Measurements from ENCODE around the gene WDCP.

WDCP gene

GRCh38 chr2:24075915-24076848 lies 29.0 kb upstream of the WDCP start, which contains the start of gene SF3B6:
SF3B6 (minus strand) TSS chr2:24076326; CDS start chr2:24076229, 97 bp downstream.
- no peaks in the 10 kb centered on the region for H3K27me3 ChIP-seq
- H3K9me3 ChIP-seq (replicated peaks in 1 of 11): no peaks in the 10 kb centered on the region
- H4K20me1 ChIP-seq: peaks cover 0 to 59% (median 17%) of the 10 kb centered on the region in 11 experiments; a peak in 15 of 22 replicates
- peak within 1 kb of the TSS; percentile 71 to 91 (median 83) for H3K27ac ChIP-seq
- peak within 1 kb of the TSS; percentile 81 to 94 (median 91) for H3K9ac ChIP-seq
- H3K4me3 ChIP-seq: peak within 1 kb of the TSS; percentile 73 to 100 (median 87)
- H3K4me2 ChIP-seq: peak within 1 kb of the TSS; percentile 90 to 98 (median 94)
- no peak for TF ChIP-seq Cebpa-rat (IDR thresholded peaks at IDR 0.05)
- peaks cover 31 to 57% (median 43%) of the 10 kb centered on the region in 11 experiments for H3K36me3 ChIP-seq
- H3K4me1 ChIP-seq: peaks cover 24 to 43% (median 29%) of the 10 kb centered on the region in 10 experiments

DNA sequence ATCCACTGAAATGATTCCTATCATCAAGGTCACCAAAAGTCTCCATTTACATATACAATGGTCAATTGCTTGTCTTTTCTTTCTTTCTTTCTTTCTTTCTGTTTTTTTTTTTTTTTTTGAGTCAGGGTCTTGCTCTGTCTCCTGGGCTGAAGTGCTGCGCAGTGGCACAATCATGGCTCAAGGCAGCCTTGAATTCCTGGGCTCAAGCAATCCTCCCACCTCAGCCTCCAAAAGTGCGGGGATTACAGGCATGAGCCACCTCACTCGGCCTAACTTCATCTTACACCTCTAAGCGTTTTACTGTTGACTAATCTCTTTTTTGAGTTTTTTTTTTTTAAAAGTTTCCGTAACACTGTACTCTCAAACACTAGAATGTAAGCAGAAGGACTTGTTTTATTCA lies 28.1 kb upstream of the WDCP start:
- Histone ChIP-seq H3K27me3 (no peaks in the 10 kb centered on the region), H3K4me2 (peak overlapping the region; percentile 76 to 97 (median 89)), H3K4me1 (peaks cover 24 to 38% (median 29%) of the 10 kb centered on the region in 10 experiments), H3K36me3 (peaks cover 36 to 59% (median 48%) of the 10 kb centered on the region in 11 experiments), H3K9me3 (replicated peaks in 1 of 11) (no peaks in the 10 kb centered on the region), H3K27ac (peak overlapping the region in 10 of 11 experiments; percentile 71 to 91 (median 84); a peak in 18 of 22 replicates), H3K4me3 (peak overlapping the region; percentile 73 to 100 (median 87)), H3K9ac (peak overlapping the region; percentile 81 to 94 (median 91)), H4K20me1 (peaks cover 4 to 68% (median 21%) of the 10 kb centered on the region in 11 experiments; a peak in 16 of 22 replicates)
- no peak for TF ChIP-seq Cebpa-rat (IDR thresholded peaks at IDR 0.05)

- peaks cover 11 to 78% (median 33%) of the 10 kb centered on the region in 11 experiments; a peak in 16 of 22 replicates for H4K20me1 ChIP-seq
- no peak overlapping the region for H3K4me3 ChIP-seq
- H3K4me2 ChIP-seq: no peak overlapping the region
- no peak overlapping the region; a peak in 1 of 22 replicates for H3K9ac ChIP-seq
- H3K9me3 ChIP-seq (replicated peaks in 1 of 11): no peaks in the 10 kb centered on the region
- H3K4me1 ChIP-seq: peaks cover 26 to 37% (median 32%) of the 10 kb centered on the region in 10 experiments
- H3K27ac ChIP-seq: no peak overlapping the region
- H3K27me3 ChIP-seq: no peaks in the 10 kb centered on the region
- no peak for TF ChIP-seq Cebpa-rat (IDR thresholded peaks at IDR 0.05)
- H3K36me3 ChIP-seq: peaks cover 46 to 60% (median 57%) of the 10 kb centered on the region in 11 experiments
Measured at GRCh38 chr2:24073816-24074215, 26.6 kb upstream of the WDCP start.

DNA sequence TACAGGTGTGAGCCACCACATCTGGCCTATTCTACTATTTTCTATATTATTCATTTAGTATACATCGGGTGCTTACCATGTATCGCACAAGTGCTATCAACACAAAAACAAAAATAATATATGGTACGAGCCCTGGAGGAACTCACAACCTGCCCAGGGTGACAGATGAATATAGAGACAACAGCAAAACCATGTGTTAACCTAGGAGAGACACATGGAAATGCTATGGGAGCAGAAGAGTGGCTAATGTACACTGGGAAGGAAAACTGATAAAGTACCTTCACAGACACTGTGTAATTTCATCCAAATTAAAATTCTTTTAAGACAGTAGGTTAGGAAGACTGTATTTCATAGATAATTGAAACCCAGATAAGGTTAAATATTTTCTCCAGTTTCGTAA lies 25.1 kb upstream of the WDCP start:
- peaks cover 13 to 24% (median 20%) of the 10 kb centered on the region in 10 experiments for H3K4me1 ChIP-seq
- H3K4me3 ChIP-seq: no peak overlapping the region
- no peak overlapping the region for H3K4me2 ChIP-seq
- H3K36me3 ChIP-seq: peaks cover 61 to 75% (median 72%) of the 10 kb centered on the region in 11 experiments
- peaks cover 12 to 82% (median 33%) of the 10 kb centered on the region in 11 experiments; a peak in 16 of 22 replicates for H4K20me1 ChIP-seq
- no peaks in the 10 kb centered on the region for H3K27me3 ChIP-seq
- TF ChIP-seq Cebpa-rat (IDR thresholded peaks at IDR 0.05): no peak
- H3K9ac ChIP-seq: no peak overlapping the region
- no peak overlapping the region for H3K27ac ChIP-seq
- no peaks in the 10 kb centered on the region for H3K9me3 ChIP-seq (replicated peaks in 1 of 11)

DNA sequence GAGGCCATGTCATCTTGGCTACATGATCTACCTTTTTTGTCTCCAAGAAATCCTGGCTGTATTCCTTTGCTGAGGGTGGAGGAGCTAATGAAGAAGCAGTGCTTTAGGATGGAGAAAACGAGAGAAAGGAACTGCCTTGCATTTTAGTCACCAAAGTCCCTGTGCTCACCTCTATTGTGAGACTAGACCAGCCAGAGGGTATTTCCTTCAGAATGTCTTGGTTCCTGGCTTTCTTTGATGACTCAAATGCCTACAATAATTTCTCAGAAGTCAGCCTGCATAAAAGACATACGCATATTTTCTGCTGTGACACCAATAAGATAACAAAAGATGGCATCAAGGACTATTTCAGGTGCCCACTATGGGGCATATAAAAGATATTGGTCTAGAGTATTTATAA lies 18.1 kb upstream of the WDCP start:
- TF ChIP-seq Cebpa-rat (IDR thresholded peaks at IDR 0.05): no peak
- peaks cover 0 to 7% (median 2%) of the 10 kb centered on the region in 10 experiments; a peak in 6 of 20 replicates for H3K4me1 ChIP-seq
- peaks cover 44 to 55% (median 52%) of the 10 kb centered on the region in 11 experiments for H3K36me3 ChIP-seq

GRCh38 chr2:24058564-24059271 lies 11.5 kb upstream of the WDCP start:
- no peak for TF ChIP-seq Cebpa-rat (IDR thresholded peaks at IDR 0.05)
- no peak overlapping the region for H3K4me3 ChIP-seq
- H4K20me1 ChIP-seq: no peaks in the 10 kb centered on the region; a peak in 1 of 22 replicates
- H3K27me3 ChIP-seq: peaks cover 0 to 2% (median 0%) of the 10 kb centered on the region in 11 experiments; a peak in 1 of 22 replicates
- no peaks in the 10 kb centered on the region for H3K36me3 ChIP-seq
- H3K9ac ChIP-seq: no peak overlapping the region
- peaks cover 0 to 10% (median 0%) of the 10 kb centered on the region in 11 experiments; a peak in 4 of 22 replicates for H3K9me3 ChIP-seq (replicated peaks in 1 of 11)
- H3K4me1 ChIP-seq: peaks cover 0 to 10% (median 0%) of the 10 kb centered on the region in 10 experiments; a peak in 6 of 20 replicates
- H3K4me2 ChIP-seq: peak overlapping the region in 2 of 11 experiments; percentile 11 to 16; a peak in 2 of 22 replicates
- H3K27ac ChIP-seq: no peak overlapping the region

More for the DNA sequence above, 18.1 kb upstream of the WDCP start:
- Histone ChIP-seq H4K20me1 (peaks cover 7 to 26% (median 14%) of the 10 kb centered on the region in 11 experiments; a peak in 14 of 22 replicates), H3K9ac (no peak overlapping the region), H3K27me3 (no peaks in the 10 kb centered on the region), H3K4me2 (no peak overlapping the region), H3K4me3 (no peak overlapping the region), H3K27ac (no peak overlapping the region), H3K9me3 (replicated peaks in 1 of 11) (no peaks in the 10 kb centered on the region)

DNA sequence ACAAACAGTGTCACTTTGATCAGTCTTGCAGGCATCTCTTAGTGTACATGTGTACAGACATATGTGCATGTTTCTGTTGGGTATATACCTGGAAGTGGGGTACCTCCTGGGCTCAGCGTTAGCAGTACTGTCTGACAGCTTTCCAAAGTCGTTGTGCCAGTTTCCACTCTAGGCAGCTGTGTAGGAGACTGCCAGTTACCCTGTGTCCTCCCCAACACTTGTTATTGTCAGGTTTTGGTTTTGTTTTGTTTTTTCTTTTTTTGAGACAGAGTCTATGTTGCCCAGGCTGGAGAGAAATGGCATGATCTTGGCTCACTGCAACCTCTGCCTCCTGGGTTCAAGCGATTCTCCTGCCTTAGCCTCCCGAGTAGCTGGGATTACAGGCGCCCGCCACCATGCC lies 8.6 kb upstream of the WDCP start:
- H3K27me3 ChIP-seq: peaks cover 16 to 31% (median 23%) of the 10 kb centered on the region in 11 experiments; a peak in 21 of 22 replicates
- peaks cover 0 to 10% (median 0%) of the 10 kb centered on the region in 11 experiments; a peak in 4 of 22 replicates for H3K9me3 ChIP-seq (replicated peaks in 1 of 11)
- no peak for TF ChIP-seq Cebpa-rat (IDR thresholded peaks at IDR 0.05)
- H3K27ac ChIP-seq: no peak overlapping the region
- H3K36me3 ChIP-seq: no peaks in the 10 kb centered on the region
- H3K4me1 ChIP-seq: peaks cover 0 to 10% (median 0%) of the 10 kb centered on the region in 10 experiments; a peak in 6 of 20 replicates
- no peaks in the 10 kb centered on the region; a peak in 1 of 22 replicates for H4K20me1 ChIP-seq
- H3K4me3 ChIP-seq: no peak overlapping the region
- no peak overlapping the region for H3K4me2 ChIP-seq
- no peak overlapping the region for H3K9ac ChIP-seq

GRCh38 chr2:24054366-24055010 lies 7.3 kb upstream of the WDCP start:
- H4K20me1 ChIP-seq: no peaks in the 10 kb centered on the region; a peak in 2 of 22 replicates
- peaks cover 6 to 12% (median 9%) of the 10 kb centered on the region in 10 experiments; a peak in 16 of 20 replicates for H3K4me1 ChIP-seq
- H3K27me3 ChIP-seq: peaks cover 29 to 43% (median 35%) of the 10 kb centered on the region in 11 experiments
- no peak overlapping the region for H3K27ac ChIP-seq
- no peak overlapping the region for H3K4me2 ChIP-seq
- no peak for TF ChIP-seq Cebpa-rat (IDR thresholded peaks at IDR 0.05)
- H3K9me3 ChIP-seq (replicated peaks in 1 of 11): peaks cover 0 to 10% (median 0%) of the 10 kb centered on the region in 11 experiments; a peak in 4 of 22 replicates
- H3K9ac ChIP-seq: no peak overlapping the region
- no peak overlapping the region for H3K4me3 ChIP-seq
- no peaks in the 10 kb centered on the region for H3K36me3 ChIP-seq

Measured in BLaER1 treated with 17β-estradiol and CSF1 and Interleukin-3, amounts not matched to agents 10 nM and 100 nM (cell line).